Trophoblast cell (in vitro differentiated cells and primary cell): ENCODE results near the gene SH3BP5L.
"Not testable (repeated sequence)": the region's sequence is repeated elsewhere in the genome, so short reads cannot be mapped to it uniquely, and the experiment has no call there.

ENCODE experiments used
- DNase-seq, 2 donors: peaks; one replicate each; pipeline ENCODE4 v3.0.0-alpha.2; 2016
- H2AFZ ChIP-seq: 2 replicates; pipeline ENCODE4 v1.6.1; 2013; ENCODE audit warnings: low read length, moderate library complexity, mild to moderate bottlenecking; ENCODE audit not compliant: insufficient read depth, poor library complexity
- H2AK5ac ChIP-seq: 2 replicates; pipeline ENCODE4 v1.6.1; 2013; ENCODE audit warnings: mild to moderate bottlenecking, low read length
- H2BK120ac ChIP-seq: 2 replicates; pipeline ENCODE4 v1.6.1; 2013; ENCODE audit warnings: low read length, mild to moderate bottlenecking, moderate library complexity; ENCODE audit not compliant: insufficient read depth, poor library complexity
- H2BK12ac ChIP-seq: 2 replicates; pipeline ENCODE4 v1.6.1; 2013; ENCODE audit warnings: mild to moderate bottlenecking, low read length, moderate library complexity
- H2BK5ac ChIP-seq: 2 replicates; pipeline ENCODE4 v1.6.1; 2013; ENCODE audit warnings: low read length, low read depth, moderate library complexity, mild to moderate bottlenecking; ENCODE audit not compliant: poor library complexity
- H3K14ac ChIP-seq: 2 replicates; pipeline ENCODE4 v1.6.1; 2013; ENCODE audit warnings: mild to moderate bottlenecking, low read length
- H3K18ac ChIP-seq: 2 replicates; pipeline ENCODE4 v1.6.1; 2013; ENCODE audit warnings: mild to moderate bottlenecking, low read length
- H3K23ac ChIP-seq: 2 replicates; pipeline ENCODE4 v1.6.1; 2013; ENCODE audit warnings: low read length
- H3K27ac ChIP-seq: 2 replicates; pipeline ENCODE4 v1.5.1; 2013; ENCODE audit warnings: low read depth, mild to moderate bottlenecking, inconsistent platforms, low read length, moderate library complexity
- H3K27me3 ChIP-seq: 2 replicates; pipeline ENCODE4 v1.6.1; 2013; ENCODE audit warnings: inconsistent platforms, mild to moderate bottlenecking, low read length, moderate library complexity; ENCODE audit not compliant: insufficient read depth
- H3K36me3 ChIP-seq, 2 experiments: 1 replicate in 1 of 2; 2 replicates in 1 of 2; pipeline ENCODE4 v1.6.1; 2013; ENCODE audit warnings: low read length in 2 of 2, mild to moderate bottlenecking in 2 of 2, moderate library complexity in 1 of 2; ENCODE audit not compliant: insufficient read depth in 2 of 2, control insufficient read depth in 1 of 2
- H3K4ac ChIP-seq: 2 replicates; pipeline ENCODE4 v1.6.1; 2013; ENCODE audit warnings: low read depth, mild to moderate bottlenecking, low read length, moderate library complexity
- H3K4me1 ChIP-seq, 2 experiments: 1 replicate in 1 of 2; 2 replicates in 1 of 2; pipeline ENCODE4 v1.6.1; 2013; ENCODE audit warnings: low read length in 2 of 2, mild to moderate bottlenecking in 2 of 2, moderate library complexity in 1 of 2; ENCODE audit not compliant: insufficient read depth in 2 of 2, control insufficient read depth in 1 of 2
- H3K4me2 ChIP-seq: 2 replicates; pipeline ENCODE4 v1.6.1; 2013; ENCODE audit warnings: inconsistent platforms, mild to moderate bottlenecking, low read length, moderate library complexity
- H3K4me3 ChIP-seq: 2 replicates; pipeline ENCODE4 v1.5.1; 2013; ENCODE audit warnings: mild to moderate bottlenecking, low read depth, low read length, inconsistent platforms
- H3K79me1 ChIP-seq: one replicate; pipeline ENCODE4 v1.6.1; 2013; ENCODE audit warnings: low read length
- H3K79me2 ChIP-seq: 2 replicates; pipeline ENCODE4 v1.6.1; 2013; ENCODE audit warnings: low read length, mild to moderate bottlenecking; ENCODE audit not compliant: control insufficient read depth, insufficient read depth, poor library complexity
- H3K9ac ChIP-seq: 2 replicates; pipeline ENCODE4 v1.6.1; 2013; ENCODE audit warnings: mild to moderate bottlenecking, low read length
- H3K9me3 ChIP-seq: 2 replicates; pipeline ENCODE4 v1.6.1; 2013; ENCODE audit warnings: low read depth, mild to moderate bottlenecking, control low read depth, inconsistent platforms, low read length; ENCODE audit not compliant: insufficient read depth
- H4K12ac ChIP-seq: 2 replicates; pipeline ENCODE4 v1.6.1; 2013; ENCODE audit warnings: low read depth, mild to moderate bottlenecking, low read length, moderate library complexity
- H4K8ac ChIP-seq: 2 replicates; pipeline ENCODE4 v1.6.1; 2013; ENCODE audit warnings: low read depth, mild to moderate bottlenecking, low read length, moderate library complexity
- H4K91ac ChIP-seq: one replicate; pipeline ENCODE4 v1.6.1; 2013; ENCODE audit warnings: low read depth, mild to moderate bottlenecking, low read length, moderate library complexity
- WGBS: extraction: QIAGEN DNeasy Blood & Tissue Kit; methylation state at CpG from one replicate; pipeline ENCODE4 v1.1.7; 2013; ENCODE audit warnings: missing lambda C conversion rate; ENCODE audit not compliant: insufficient read length, insufficient coverage; ENCODE audit errors: extremely low coverage; 5-methylcytosine and 5-hydroxymethylcytosine counted together

The SH3BP5L gene

DNA sequence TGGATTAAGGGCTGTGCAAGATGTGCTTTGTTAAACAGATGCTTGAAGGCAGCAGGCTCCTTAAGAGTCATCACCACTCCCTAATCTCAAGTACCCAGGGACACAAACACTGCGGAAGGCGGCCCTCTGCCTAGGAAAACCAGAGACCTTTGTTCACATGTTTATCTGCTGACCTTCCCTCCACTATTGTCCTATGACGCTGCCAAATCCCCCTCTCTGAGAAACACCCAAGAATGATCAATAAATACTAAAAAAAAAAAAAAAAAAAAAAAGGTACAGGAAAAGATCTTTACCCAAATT, 5.0 kb upstream of the SH3BP5L start:
- H3K14ac ChIP-seq, H3K4ac ChIP-seq, H2BK12ac ChIP-seq, H2AFZ ChIP-seq, H3K9ac ChIP-seq, H4K8ac ChIP-seq, H4K12ac ChIP-seq, DNase-seq, H2AK5ac ChIP-seq, H3K9me3 ChIP-seq, H3K36me3 ChIP-seq, H3K27me3 ChIP-seq, H3K4me1 ChIP-seq, H3K79me2 ChIP-seq, H3K18ac ChIP-seq, H3K4me2 ChIP-seq, H3K79me1 ChIP-seq, H4K91ac ChIP-seq, H2BK5ac ChIP-seq, H2BK120ac ChIP-seq, H3K4me3 ChIP-seq, H3K23ac ChIP-seq, H3K27ac ChIP-seq: not testable (repeated sequence)
- WGBS: no CpG with 5 or more reads among the region's 3 CpGs

DNA sequence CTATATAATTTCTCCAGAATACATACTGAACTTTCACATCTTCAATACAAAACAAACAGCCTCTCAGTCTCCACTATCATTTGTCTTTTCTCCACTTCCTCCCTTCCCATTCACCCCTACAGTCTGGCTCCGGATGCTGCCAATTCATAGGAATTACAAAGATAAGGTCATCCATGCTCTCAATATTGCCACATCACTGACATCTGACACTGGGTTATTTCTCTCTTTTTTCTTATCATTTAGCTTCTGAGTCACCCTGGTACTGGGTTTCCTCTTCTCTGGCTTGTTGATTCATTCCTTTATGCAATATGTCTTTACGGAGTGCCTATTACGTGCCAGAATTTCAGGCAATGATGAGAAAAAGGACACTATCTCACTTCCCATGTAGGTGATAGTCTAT, 3.1 kb upstream of the SH3BP5L start:
- H2AFZ ChIP-seq: no peak overlapping the region
- no peak overlapping the region for H4K12ac ChIP-seq
- H3K27me3 ChIP-seq: no peaks in the 10 kb centered on the region
- WGBS: no CpG with 5 or more reads among the region's 3 CpGs
- H3K4ac ChIP-seq: no peak overlapping the region
- H2BK120ac ChIP-seq: no peak overlapping the region
- no peak overlapping the region for H3K27ac ChIP-seq
- H4K91ac ChIP-seq: no peak overlapping the region
- H3K79me1 ChIP-seq: peaks cover 10% of the 10 kb centered on the region
- H2BK5ac ChIP-seq: no peak overlapping the region
- H3K9ac ChIP-seq: no peak overlapping the region
- DNase-seq: peak; percentile 43 to 82
- H3K36me3 ChIP-seq: peaks cover 6 to 9% of the 10 kb centered on the region in 2 experiments
- no peak overlapping the region for H3K23ac ChIP-seq
- no peak overlapping the region for H3K4me2 ChIP-seq
- H3K79me2 ChIP-seq: peaks cover 9% of the 10 kb centered on the region
- H3K18ac ChIP-seq: no peak overlapping the region
- no peak overlapping the region for H2AK5ac ChIP-seq
- no peak overlapping the region for H3K4me3 ChIP-seq
- H2BK12ac ChIP-seq: no peak overlapping the region
- no peak overlapping the region for H3K14ac ChIP-seq
- no peak overlapping the region for H4K8ac ChIP-seq
- peaks cover 10 to 14% of the 10 kb centered on the region in 2 experiments for H3K4me1 ChIP-seq
- H3K9me3 ChIP-seq: no peaks in the 10 kb centered on the region

DNA sequence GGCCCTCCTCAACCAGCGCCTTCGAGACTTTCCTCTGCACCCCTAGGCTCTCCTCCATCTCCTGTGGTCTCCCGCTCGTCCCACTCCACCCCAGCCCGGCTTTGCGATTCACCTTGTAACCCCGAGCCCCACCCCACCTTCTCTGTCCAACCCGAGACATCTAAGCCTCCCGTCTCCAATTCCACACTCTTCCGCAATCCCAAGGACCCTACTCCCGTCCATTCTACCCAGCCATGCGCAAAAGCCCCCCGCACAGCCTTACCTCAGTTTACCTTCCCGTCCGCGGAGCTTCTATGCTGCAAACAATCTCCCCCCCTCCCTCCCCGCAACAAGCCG, 174 bp downstream of the SH3BP5L start:
- Histone ChIP-seq H3K27ac (no peak overlapping the region), H2AK5ac (peak overlapping the region; percentile 61), H3K23ac (no peak overlapping the region), H2BK12ac (no peak overlapping the region), H3K18ac (peak overlapping the region; percentile 96), H3K27me3 (no peaks in the 10 kb centered on the region), H4K91ac (peak overlapping the region; percentile 85), H3K4ac (peak overlapping the region; percentile 96), H2BK5ac (peak overlapping the region; percentile 67), H2BK120ac (peak overlapping the region; percentile 68), H4K8ac (peak overlapping the region; percentile 98), H3K4me3 (peak overlapping the region; percentile 87), H3K4me2 (peak overlapping the region; percentile 80), H3K79me2 (peaks cover 9% of the 10 kb centered on the region), H3K79me1 (peaks cover 10% of the 10 kb centered on the region), H3K36me3 (peaks cover 12 to 27% of the 10 kb centered on the region in 2 experiments), H3K14ac (peak overlapping the region; percentile 95), H3K4me1 (peaks cover 18 to 26% of the 10 kb centered on the region in 2 experiments), H4K12ac (peak overlapping the region; percentile 84), H3K9me3 (no peaks in the 10 kb centered on the region), H2AFZ (peak overlapping the region; percentile 85), H3K9ac (peak overlapping the region; percentile 87)
- DNase-seq: no peak
- no CpG with 5 or more reads among the region's 18 CpGs for WGBS

DNA sequence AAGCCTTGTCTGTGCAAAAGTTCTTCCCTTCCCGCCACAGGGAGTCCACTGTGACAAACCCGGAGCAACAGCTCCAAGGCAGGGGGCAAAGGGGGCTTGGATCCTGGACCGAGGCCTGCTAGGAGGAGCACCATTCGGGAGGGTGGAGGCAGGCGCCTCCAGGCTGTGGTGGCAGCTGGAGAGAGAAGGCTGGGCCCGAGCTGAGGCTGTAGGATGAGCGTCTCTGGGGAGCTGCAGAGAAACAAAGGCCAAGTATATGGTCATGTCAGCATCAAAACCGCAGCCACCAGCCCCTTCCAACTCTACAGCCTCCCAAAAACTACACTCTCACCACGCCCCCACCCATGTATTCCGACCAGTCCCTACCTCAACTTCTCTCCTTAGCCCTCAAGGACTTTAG, 579 bp downstream of the SH3BP5L start:
- Histone ChIP-seq H3K4me2 (peak overlapping the region; percentile 80), H3K27me3 (no peaks in the 10 kb centered on the region), H3K36me3 (peaks cover 14 to 31% of the 10 kb centered on the region in 2 experiments), H3K23ac (no peak overlapping the region), H4K8ac (peak overlapping the region; percentile 98), H3K9me3 (no peaks in the 10 kb centered on the region), H4K91ac (peak overlapping the region; percentile 85), H3K79me1 (peaks cover 10% of the 10 kb centered on the region), H3K4me1 (peaks cover 18 to 26% of the 10 kb centered on the region in 2 experiments), H3K9ac (peak overlapping the region; percentile 87), H2BK5ac (peak overlapping the region; percentile 67), H2AK5ac (peak overlapping the region; percentile 61), H2BK12ac (no peak overlapping the region), H3K27ac (no peak overlapping the region), H2AFZ (peak overlapping the region; percentile 85), H2BK120ac (peak overlapping the region; percentile 68), H3K79me2 (peaks cover 9% of the 10 kb centered on the region), H4K12ac (peak overlapping the region; percentile 84), H3K18ac (peak overlapping the region; percentile 96), H3K4me3 (peak overlapping the region; percentile 87), H3K14ac (peak overlapping the region; percentile 95), H3K4ac (peak overlapping the region; percentile 96)
- WGBS: no CpG with 5 or more reads among the region's 10 CpGs
- DNase-seq: no peak
